GM21723 (cell line): ENCODE data around the gene FAM13A.

Source experiments
- ATAC-seq: cut with Tn5 transposase; IDR thresholded peaks from one replicate; pipeline ENCODE4 v1.9.1; 2021; ENCODE audit warnings: mild to moderate bottlenecking, moderate library complexity; ENCODE audit not compliant: unreplicated experiment

Gene FAM13A

GRCh38 chr4:88792821-88793220, 264.2 kb downstream of the FAM13A start:
- ATAC-seq: no peak

- peak; percentile 83 for ATAC-seq
Observed at GRCh38 chr4:88792268-88792781, 264.7 kb downstream of the FAM13A start.

GRCh38 chr4:88791274-88791673, 265.7 kb downstream of the FAM13A start:
- no peak for ATAC-seq

GRCh38 chr4:88788895-88789294, 268.1 kb downstream of the FAM13A start:
- no peak for ATAC-seq

GRCh38 chr4:88788424-88788823, 268.6 kb downstream of the FAM13A start:
- ATAC-seq: no peak

- ATAC-seq: no peak
Observed at GRCh38 chr4:88786011-88786410, 271.0 kb downstream of the FAM13A start.

- no peak for ATAC-seq
Observed at GRCh38 chr4:88780389-88780788, 276.6 kb downstream of the FAM13A start.

- ATAC-seq: no peak
Observed at GRCh38 chr4:88779431-88779830, 277.6 kb downstream of the FAM13A start.

- ATAC-seq: peak; percentile 68
Observed at GRCh38 chr4:88775529-88775928, 281.5 kb downstream of the FAM13A start.

GRCh38 chr4:88775026-88775425, 282.0 kb downstream of the FAM13A start:
- no peak for ATAC-seq

- no peak for ATAC-seq
Observed at GRCh38 chr4:88771883-88772450, 285.0 kb downstream of the FAM13A start.

GRCh38 chr4:88765729-88766128, 291.3 kb downstream of the FAM13A start:
- no peak for ATAC-seq

- no peak for ATAC-seq
Observed at GRCh38 chr4:88763075-88763474, 293.9 kb downstream of the FAM13A start.

GRCh38 chr4:88761861-88762523, 295.0 kb downstream of the FAM13A start:
- ATAC-seq: no peak

- ATAC-seq: no peak
Observed at GRCh38 chr4:88761342-88761741, 295.6 kb downstream of the FAM13A start.

GRCh38 chr4:88759895-88760290, 297.1 kb downstream of the FAM13A start:
- no peak for ATAC-seq

GRCh38 chr4:88759039-88759894, 297.7 kb downstream of the FAM13A start:
- no peak for ATAC-seq

GRCh38 chr4:88758264-88758663, 298.7 kb downstream of the FAM13A start:
- ATAC-seq: no peak

GRCh38 chr4:88757776-88758175, 299.2 kb downstream of the FAM13A start:
- ATAC-seq: no peak

GRCh38 chr4:88757067-88757466, 299.9 kb downstream of the FAM13A start:
- ATAC-seq: no peak

- ATAC-seq: no peak
Observed at GRCh38 chr4:88756149-88756548, 300.8 kb downstream of the FAM13A start.

- no peak for ATAC-seq
Observed at GRCh38 chr4:88755454-88755853, 301.5 kb downstream of the FAM13A start.
